H1 (cell line): ENCODE data around the gene RNF123. TPM values are rescaled to one million over a fixed set of nuclear protein-coding genes. Genes with fewer than 3 reads are reported as not detected.

Experiments used
- CTCF ChIA-PET: fragments of 300-600 bp; sonication (Branson Sonifier 250); formaldehyde crosslinking; loops from one replicate; lab custom pipeline; 2021; ENCODE audit not compliant: partially characterized antibody; lab: Charles Lee
- POLR2A ChIA-PET: fragments of 300-600 bp; sonication (Branson Sonifier 250); formaldehyde crosslinking; loops from one replicate; lab custom pipeline; 2021; ENCODE audit warnings: inconsistent platforms; ENCODE audit not compliant: partially characterized antibody; lab: Charles Lee
- DNase-seq, 2 experiments: peaks; one replicate each; pipeline versions ENCODE4 v3.0.0 to v3.0.0-alpha.2; 2010 to 2022; ENCODE audit warnings: low spot score in 2 of 2, low read depth in 1 of 2, mixed read lengths in 1 of 2
- FAIRE-seq: peaks from 2 replicates; lab custom pipeline; 2011; peaks lifted over from hg19 to GRCh38; lab: Jason Lieb, UNC
- H2AFZ ChIP-seq: 2 replicates; pipeline ENCODE4 v1.8.1; 2012; ENCODE audit warnings: low read length, inconsistent platforms
- H2AK5ac ChIP-seq: 2 replicates; pipeline ENCODE4 v1.6.1; 2013; ENCODE audit warnings: low read depth, low read length
- H2BK120ac ChIP-seq: replicated peaks from 2 replicates; pipeline ENCODE3; 2013; ENCODE audit warnings: low read depth, low read length, inconsistent platforms
- H2BK12ac ChIP-seq: 2 replicates; pipeline ENCODE4 v1.6.1; 2013; ENCODE audit warnings: low read depth, low read length
- H2BK15ac ChIP-seq: 2 replicates; pipeline ENCODE4 v1.6.1; 2013; ENCODE audit warnings: low read length
- H2BK20ac ChIP-seq: 2 replicates; pipeline ENCODE4 v1.6.1; 2013; ENCODE audit warnings: low read length
- H2BK5ac ChIP-seq: 2 replicates; pipeline ENCODE4 v1.6.1; 2013; ENCODE audit warnings: low read depth, low read length
- H3K14ac ChIP-seq: 2 replicates; pipeline ENCODE4 v1.6.1; 2013; ENCODE audit warnings: inconsistent platforms; ENCODE audit not compliant: insufficient read length
- H3K18ac ChIP-seq: 2 replicates; pipeline ENCODE4 v1.6.1; 2013; ENCODE audit warnings: low read length; ENCODE audit errors: extremely low read depth
- H3K23ac ChIP-seq: 2 replicates; pipeline ENCODE4 v1.6.1; 2013; ENCODE audit warnings: inconsistent platforms; ENCODE audit not compliant: insufficient read length
- H3K23me2 ChIP-seq: 2 replicates; pipeline ENCODE4 v1.6.1; 2013; ENCODE audit warnings: low read depth, low read length
- H3K27ac ChIP-seq: 2 replicates; pipeline ENCODE4 v1.6.1; 2011; ENCODE audit warnings: low read depth, low read length, inconsistent platforms
- H3K27me3 ChIP-seq, 4 experiments: replicated peaks in 1 of 4; 1 replicate in 1 of 4; 2 replicates in 3 of 4; pipeline versions ENCODE4 v1.6.1 to v1.8.1; 2011 to 2013; ENCODE audit warnings: low read length in 3 of 4, mild to moderate bottlenecking in 3 of 4, inconsistent platforms in 2 of 4, mixed read lengths in 2 of 4, moderate library complexity in 1 of 4; ENCODE audit not compliant: control insufficient read depth in 3 of 4, insufficient read depth in 3 of 4; ENCODE audit errors: extremely low read depth in 1 of 4
- H3K36me3 ChIP-seq, 4 experiments: 2 replicates each; pipeline versions ENCODE4 v1.6.1 to v1.8.1; 2011 to 2013; ENCODE audit warnings: mild to moderate bottlenecking in 4 of 4, low read length in 3 of 4, moderate library complexity in 2 of 4, control low read depth in 1 of 4, inconsistent platforms in 1 of 4; ENCODE audit not compliant: insufficient read depth in 4 of 4, control insufficient read depth in 2 of 4
- H3K4ac ChIP-seq: replicated peaks from 2 replicates; pipeline ENCODE3; 2013; ENCODE audit warnings: low read length, low read depth, mixed read lengths, inconsistent platforms; ENCODE audit not compliant: insufficient read length
- H3K4me1 ChIP-seq, 4 experiments: replicated peaks in 1 of 4; 1 replicate in 1 of 4; 2 replicates in 3 of 4; pipeline versions ENCODE4 v1.6.1 to v1.8.1; 2011 to 2013; ENCODE audit warnings: low read length in 3 of 4, inconsistent platforms in 2 of 4, mixed read lengths in 1 of 4; ENCODE audit not compliant: insufficient read depth in 4 of 4, control insufficient read depth in 3 of 4
- H3K4me2 ChIP-seq, 2 experiments: 2 replicates each; pipeline versions ENCODE4 v1.6.1 to v1.8.1; 2011 to 2013; ENCODE audit warnings: low read depth in 2 of 2, low read length in 2 of 2, control low read depth in 1 of 2, inconsistent platforms in 1 of 2, mild to moderate bottlenecking in 1 of 2; ENCODE audit not compliant: insufficient read depth in 1 of 2
- H3K4me3 ChIP-seq, 4 experiments: fragments of 200-600, 300-600 bp in 1 of 4; sonication (generic), shearing (Covaris generic), sonication (Bioruptor Twin) in 1 of 4; 2 replicates each; pipeline versions ENCODE4 v1.5.1 to v1.8.1; 2011 to 2016; ENCODE audit warnings: low read length in 4 of 4, low read depth in 3 of 4, control low read depth in 2 of 4, inconsistent platforms in 2 of 4, mild to moderate bottlenecking in 2 of 4, mixed read lengths in 1 of 4, moderate library complexity in 1 of 4; ENCODE audit not compliant: insufficient read depth in 2 of 4; ENCODE audit errors: extremely low read depth in 1 of 4
- H3K56ac ChIP-seq: replicated peaks from 2 replicates; pipeline ENCODE3; 2013; ENCODE audit warnings: low read depth, mild to moderate bottlenecking, mixed read lengths, low read length, inconsistent platforms; ENCODE audit not compliant: insufficient read length
- H3K79me1 ChIP-seq: 2 replicates; pipeline ENCODE4 v1.6.1; 2013; ENCODE audit warnings: low read depth, low read length, control low read depth
- H3K79me2 ChIP-seq, 2 experiments: 2 replicates each; pipeline versions ENCODE4 v1.6.1 to v1.8.1; 2012 to 2013; ENCODE audit warnings: low read length in 2 of 2, mild to moderate bottlenecking in 2 of 2, inconsistent platforms in 1 of 2; ENCODE audit not compliant: insufficient read depth in 2 of 2, control insufficient read depth in 1 of 2
- H3K9ac ChIP-seq, 4 experiments: replicated peaks in 1 of 4; 1 replicate in 1 of 4; 2 replicates in 3 of 4; pipeline versions ENCODE4 v1.6.1 to v1.8.1; 2011 to 2013; ENCODE audit warnings: low read depth in 3 of 4, low read length in 3 of 4, control low read depth in 2 of 4, mild to moderate bottlenecking in 2 of 4, moderate library complexity in 2 of 4, inconsistent platforms in 1 of 4; ENCODE audit errors: extremely low read depth in 1 of 4
- H3K9me3 ChIP-seq, 2 experiments: 2 replicates each; pipeline versions ENCODE4 v1.6.1 to v1.8.1; 2012 to 2013; ENCODE audit warnings: mild to moderate bottlenecking in 2 of 2, moderate library complexity in 2 of 2, control low read depth in 1 of 2, inconsistent platforms in 1 of 2, low read depth in 1 of 2, low read length in 1 of 2, mixed read lengths in 1 of 2; ENCODE audit not compliant: insufficient read depth in 2 of 2
- H4K20me1 ChIP-seq, 2 experiments: replicated peaks in 1 of 2; 2 replicates each; pipeline versions ENCODE3 to v1.8.1; 2011 to 2013; ENCODE audit warnings: inconsistent platforms in 2 of 2, low read length in 2 of 2, mild to moderate bottlenecking in 1 of 2; ENCODE audit not compliant: insufficient read depth in 2 of 2, control insufficient read depth in 1 of 2
- H4K5ac ChIP-seq: 2 replicates; pipeline ENCODE4 v1.6.1; 2013; ENCODE audit warnings: low read length, low read depth, mixed read lengths, inconsistent platforms; ENCODE audit not compliant: insufficient read length
- H4K8ac ChIP-seq: 2 replicates; pipeline ENCODE4 v1.8.0; 2013; ENCODE audit warnings: mild to moderate bottlenecking, moderate library complexity, low read length, inconsistent platforms; ENCODE audit not compliant: insufficient read depth; ENCODE audit errors: extremely low read depth
- H4K91ac ChIP-seq: replicated peaks from 2 replicates; pipeline ENCODE3; 2013; ENCODE audit warnings: low read length, mixed read lengths, inconsistent platforms; ENCODE audit not compliant: insufficient read length
- BRCA1 ChIP-seq: IDR thresholded peaks from 2 replicates; pipeline ENCODE4 v1.6.1; 2012; ENCODE audit warnings: low read depth, low read length, improper control_type of control experiment
- CBX5 ChIP-seq: fragments of 300-800, 300-1000 bp; sonication (generic); IDR thresholded peaks from 2 replicates; pipeline ENCODE4 v1.7.1; 2016; ENCODE audit warnings: antibody characterized with exemption, low read length, low read depth
- CTBP2 ChIP-seq: IDR thresholded peaks from 2 replicates; pipeline ENCODE4 v1.7.0; 2011; ENCODE audit warnings: borderline replicate concordance, mild to moderate bottlenecking, moderate library complexity, mixed read lengths, low read length; ENCODE audit not compliant: insufficient read depth, insufficient read length
- EZH2 ChIP-seq: fragments of 200-600 bp; sonication (generic); IDR thresholded peaks from 2 replicates; pipeline ENCODE4 v1.7.1; 2012; ENCODE audit warnings: low read depth, mild to moderate bottlenecking, moderate library complexity, low read length, inconsistent platforms; ENCODE audit not compliant: severe bottlenecking
- FOSL1 ChIP-seq: IDR thresholded peaks from 2 replicates; pipeline ENCODE4 v1.6.1; 2011; ENCODE audit warnings: mild to moderate bottlenecking, low read depth, low read length, moderate library complexity; ENCODE audit not compliant: insufficient read depth
- GABPA ChIP-seq: IDR thresholded peaks from 2 replicates; pipeline ENCODE4 v1.6.1; 2011; ENCODE audit warnings: mild to moderate bottlenecking, low read length, moderate library complexity, borderline replicate concordance; ENCODE audit not compliant: insufficient read depth
- HDAC6 ChIP-seq: IDR thresholded peaks from one replicate; pipeline ENCODE4 v1.7.1; 2012; ENCODE audit warnings: low read depth, mild to moderate bottlenecking, inconsistent platforms, low read length, moderate library complexity
- KDM1A ChIP-seq: fragments of 200-600, 300-600 bp; sonication (generic); IDR thresholded peaks from 2 replicates; pipeline ENCODE4 v1.7.1; 2016; ENCODE audit warnings: mild to moderate bottlenecking, low read length, borderline replicate concordance
- MAX ChIP-seq: IDR thresholded peaks from 2 replicates; pipeline ENCODE4 v1.6.1; 2012; ENCODE audit warnings: inconsistent platforms
- POLR2AphosphoS5 ChIP-seq: IDR thresholded peaks from 2 replicates; pipeline ENCODE4 v1.6.1; 2011; ENCODE audit warnings: low read depth, low read length
- RXRA ChIP-seq: IDR thresholded peaks from 2 replicates; pipeline ENCODE4 v1.6.1; 2011; ENCODE audit warnings: low read depth, mild to moderate bottlenecking, low read length, moderate library complexity; ENCODE audit not compliant: insufficient read depth
- SIN3A ChIP-seq, 2 experiments: IDR thresholded peaks in 1 of 2; conservative IDR thresholded peaks in 1 of 2; 2 replicates each; pipeline ENCODE4 v1.6.1; 2011 to 2012; ENCODE audit warnings: low read length in 2 of 2, improper control_type of control experiment in 1 of 2, low read depth in 1 of 2, mild to moderate bottlenecking in 1 of 2
- SIRT6 ChIP-seq: IDR thresholded peaks from one replicate; pipeline ENCODE4 v1.7.1; 2012; ENCODE audit warnings: low read length, inconsistent platforms
- YY1 ChIP-seq: IDR thresholded peaks from 2 replicates; pipeline ENCODE4 v1.6.1; 2011; ENCODE audit warnings: low read depth, mild to moderate bottlenecking, low read length
- WGBS, 2 experiments: shearing (Covaris generic) in 1 of 2; methylation state at CpG; one replicate each; pipeline versions ENCODE4 v1.1.6 to v1.1.7; 2013 to 2015; ENCODE audit warnings: low lambda C conversion rate in 2 of 2, mixed read lengths in 2 of 2, inconsistent platforms in 1 of 2, low coverage in 1 of 2, missing lambda C conversion rate in 1 of 2; ENCODE audit not compliant: insufficient replicate concordance in 2 of 2, insufficient coverage in 1 of 2, insufficient read length in 1 of 2; ENCODE audit errors: extremely low coverage in 1 of 2, missing lambda C conversion rate in 1 of 2; 5-methylcytosine and 5-hydroxymethylcytosine counted together
- polyA plus RNA-seq, 7 experiments: library from polyadenylated mRNA; depleted of rRNA in 3 of 7; stranded (reverse) in 5 of 7; unstranded in 2 of 7; fragments of >200 nt in 5 of 7; fragments of 200-250 nt in 2 of 7; gene quantifications; 1 replicate in 5 of 7; 2 replicates in 1 of 7; 4 replicates in 1 of 7; pipeline versions ENCODE4 v1.2.1 to v1.2.3, GENCODE V29; 2011 to 2013; ENCODE audit warnings: missing spikeins in 2 of 7, mixed read lengths in 2 of 7
- total RNA-seq: library from RNA; stranded (reverse); fragmentation: NEBNext Ultra II Directional; extraction: Animal tissue kit (Norgen Biotek cat#: 25700); gene quantifications from 2 replicates; pipeline ENCODE4 v1.2.1, GENCODE V29; 2021

The RNF123 gene
- total and polyA plus RNA-seq, 2 of the 8 experiments (the other 6 are each of a cell fraction or from before 2014, with no cell fraction given): 30.5 to 57.7 TPM

DNA sequence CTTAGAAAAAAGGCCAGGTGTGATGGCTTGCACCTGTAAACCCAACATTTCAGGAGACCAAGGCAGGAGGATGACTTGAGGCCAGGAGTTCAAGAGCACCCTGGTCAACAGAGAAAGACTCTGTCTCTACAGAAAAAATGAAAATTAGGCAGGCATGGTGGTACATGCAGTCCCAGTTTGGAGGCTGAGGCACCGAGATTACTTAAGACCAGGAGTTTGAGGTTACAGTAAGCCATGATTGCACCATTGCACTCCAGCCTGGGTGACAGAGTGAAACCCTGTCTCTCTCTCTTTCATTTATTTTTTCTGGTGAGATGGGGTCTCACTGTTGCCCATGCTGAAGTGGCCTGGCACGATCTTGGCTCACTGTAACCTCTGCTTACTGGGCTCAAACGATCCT is 72.3 kb downstream of the RNF123 start:
- CTCF ChIA-PET: interaction anchor here (1.0 kb wide), 1 partner anchor 78 kb away, joined by 3 read pairs; no protein-coding TSS in a partner anchor
- no peak overlapping the region for H4K91ac ChIP-seq
- no peak for FAIRE-seq
- TF ChIP-seq SIRT6 (no peak), YY1 (no peak), CTBP2 (no peak), EZH2 (no peak), SIN3A (conservative IDR thresholded peaks at IDR 0.05 in 1 of 2, IDR thresholded peaks at IDR 0.05 in 1 of 2; ENCODE audit: low read depth in 1 of 2, low read length in 2 of 2) (no peak), GABPA (no peak), CBX5 (no peak), FOSL1 (no peak), KDM1A (no peak), BRCA1 (no peak), MAX (no peak), POLR2AphosphoS5 (no peak), RXRA (no peak), HDAC6 (no peak)

More for the DNA sequence above, 72.3 kb downstream of the RNF123 start:
- Histone ChIP-seq H2AFZ (no peak overlapping the region), H3K9me3 (no peaks in the 10 kb centered on the region), H3K4me1 (no peaks in the 10 kb centered on the region), H3K79me1 (peaks cover 3% of the 10 kb centered on the region; the same call in 1 of the 2 replicates), H2AK5ac (no peak overlapping the region), H3K23ac (no peak overlapping the region), H4K20me1 (peaks cover 1 to 5% of the 10 kb centered on the region in 2 experiments), H3K79me2 (peaks cover 0 to 66% of the 10 kb centered on the region in 2 experiments; a peak in 3 of 4 replicates), H2BK20ac (no peak overlapping the region), H3K9ac (no peak overlapping the region), H3K56ac (no peak overlapping the region), H3K4me2 (no peak overlapping the region), H2BK5ac (no peak overlapping the region), H2BK12ac (no peak overlapping the region), H3K18ac (no peak overlapping the region), H4K8ac (no peak overlapping the region), H3K27me3 (no peaks in the 10 kb centered on the region), H3K4me3 (no peak overlapping the region), H4K5ac (no peak overlapping the region), H3K23me2 (no peaks in the 10 kb centered on the region), H2BK15ac (no peak overlapping the region), H2BK120ac (no peak overlapping the region), H3K27ac (no peak overlapping the region), H3K36me3 (no peaks in the 10 kb centered on the region), H3K4ac (no peak overlapping the region), H3K14ac (no peak overlapping the region)
- 79% methylated on average over 3 of the region's 3 CpGs; no CpG with 5 or more reads in 1 of the 2 experiments for WGBS, 2 experiments
- POLR2A ChIA-PET: interaction anchor here (1.2 to 1.3 kb wide), 2 partner anchors 18 to 19 kb away, joined by 3 read pairs; no protein-coding TSS in a partner anchor
- DNase-seq: no peak
